GM18498 (cell line): ENCODE data around the gene CCDC85A.

Source experiments
- ATAC-seq: cut with Tn5 transposase; IDR thresholded peaks from one replicate; pipeline ENCODE4 v1.9.1; 2021; ENCODE audit warnings: mild to moderate bottlenecking, moderate library complexity; ENCODE audit not compliant: unreplicated experiment

CCDC85A gene

GRCh38 chr2:56292951-56293350, 109.2 kb downstream of the CCDC85A start:
- ATAC-seq = no peak

GRCh38 chr2:56295666-56296065, 111.9 kb downstream of the CCDC85A start:
- no peak for ATAC-seq

- ATAC-seq = no peak
Observed at GRCh38 chr2:56297671-56298070, 113.9 kb downstream of the CCDC85A start.

GRCh38 chr2:56299171-56299691, 115.4 kb downstream of the CCDC85A start:
- ATAC-seq = no peak

GRCh38 chr2:56309626-56310170, 125.9 kb downstream of the CCDC85A start:
- no peak for ATAC-seq

GRCh38 chr2:56313500-56313921, 129.7 kb downstream of the CCDC85A start:
- ATAC-seq = no peak

- ATAC-seq = no peak
Observed at GRCh38 chr2:56314371-56314770, 130.6 kb downstream of the CCDC85A start.

- no peak for ATAC-seq
Observed at GRCh38 chr2:56314796-56315195, 131.0 kb downstream of the CCDC85A start.

- ATAC-seq = no peak
Observed at GRCh38 chr2:56315376-56315775, 131.6 kb downstream of the CCDC85A start.

- no peak for ATAC-seq
Observed at GRCh38 chr2:56316011-56316410, 132.2 kb downstream of the CCDC85A start.

- no peak for ATAC-seq
Observed at GRCh38 chr2:56318147-56318546, 134.4 kb downstream of the CCDC85A start.

- ATAC-seq = no peak
Observed at GRCh38 chr2:56325661-56326345, 142.0 kb downstream of the CCDC85A start.

GRCh38 chr2:56326346-56326741, 142.6 kb downstream of the CCDC85A start:
- no peak for ATAC-seq

GRCh38 chr2:56331810-56332209, 148.0 kb downstream of the CCDC85A start:
- ATAC-seq = no peak

- no peak for ATAC-seq
Observed at GRCh38 chr2:56333812-56334485, 150.2 kb downstream of the CCDC85A start.

GRCh38 chr2:56334622-56335021, 150.8 kb downstream of the CCDC85A start:
- no peak for ATAC-seq

GRCh38 chr2:56335101-56335500, 151.3 kb downstream of the CCDC85A start:
- no peak for ATAC-seq

GRCh38 chr2:56337342-56337741, 153.6 kb downstream of the CCDC85A start:
- ATAC-seq = no peak

GRCh38 chr2:56338232-56338631, 154.4 kb downstream of the CCDC85A start:
- ATAC-seq = no peak

- ATAC-seq = no peak
Observed at GRCh38 chr2:56344771-56345170, 161.0 kb downstream of the CCDC85A start.

GRCh38 chr2:56347881-56348280, 164.1 kb downstream of the CCDC85A start:
- no peak for ATAC-seq
